ENCODE measurements around the gene GIN1. TPM values are rescaled to one million over a fixed set of nuclear protein-coding genes. Genes with fewer than 3 reads are reported as not detected.
A peak's percentile ranks its signal among the peaks of the same experiment; 100 is the strongest.

GIN1 gene
- total RNA-seq, 1 donor from 2014 or later: 5.0 TPM

GRCh38 chr5:103127292-103127817 lies 7.4 kb upstream of the GIN1 start:
- no peak for FAIRE-seq
- Histone ChIP-seq H3K36me3 (ENCODE audit: control insufficient read depth, insufficient read depth, low read length) (no peaks in the 10 kb centered on the region), H3K27me3 (ENCODE audit: control insufficient read depth, insufficient read depth, low read length) (no peaks in the 10 kb centered on the region), H3K4me3 (ENCODE audit: low read depth, low read length) (no peak overlapping the region)
- DNase-seq (ENCODE audit: low read depth): no peak
- no peak for TF ChIP-seq CTCF (IDR thresholded peaks at IDR 0.05; ENCODE audit: insufficient read depth, low read length, severe bottlenecking)

GRCh38 chr5:103126557-103126956 lies 6.6 kb upstream of the GIN1 start:
- FAIRE-seq: no peak
- no peaks in the 10 kb centered on the region for H3K36me3 ChIP-seq (ENCODE audit: control insufficient read depth, insufficient read depth, low read length)
- DNase-seq (ENCODE audit: low read depth): no peak
- H3K4me3 ChIP-seq (ENCODE audit: low read depth, low read length): no peak overlapping the region
- no peaks in the 10 kb centered on the region for H3K27me3 ChIP-seq (ENCODE audit: control insufficient read depth, insufficient read depth, low read length)
- TF ChIP-seq CTCF (IDR thresholded peaks at IDR 0.05; ENCODE audit: insufficient read depth, low read length, severe bottlenecking): no peak

GRCh38 chr5:103122242-103122641 lies 2.3 kb upstream of the GIN1 start:
- Histone ChIP-seq H3K4me3 (ENCODE audit: low read depth, low read length) (no peak overlapping the region), H3K36me3 (ENCODE audit: control insufficient read depth, insufficient read depth, low read length) (no peaks in the 10 kb centered on the region), H3K27me3 (ENCODE audit: control insufficient read depth, insufficient read depth, low read length) (no peaks in the 10 kb centered on the region)
- TF ChIP-seq CTCF (IDR thresholded peaks at IDR 0.05; ENCODE audit: insufficient read depth, low read length, severe bottlenecking): no peak
- FAIRE-seq: no peak
- no peak for DNase-seq (ENCODE audit: low read depth)

- FAIRE-seq (no peak), DNase-seq (ENCODE audit: low read depth) (peak; percentile 5)
- TF ChIP-seq CTCF (IDR thresholded peaks at IDR 0.05; ENCODE audit: insufficient read depth, low read length, severe bottlenecking): no peak
- Histone ChIP-seq H3K36me3 (ENCODE audit: control insufficient read depth, insufficient read depth, low read length) (no peaks in the 10 kb centered on the region), H3K27me3 (ENCODE audit: control insufficient read depth, insufficient read depth, low read length) (no peaks in the 10 kb centered on the region), H3K4me3 (ENCODE audit: low read depth, low read length) (peak overlapping the region; percentile 80)
Observed at GRCh38 chr5:103120607-103121200, 766 bp upstream of the GIN1 start.

- DNase-seq (ENCODE audit: low read depth) (peak; percentile 36), FAIRE-seq (no peak)
- peak overlapping the region; percentile 80 for H3K4me3 ChIP-seq (ENCODE audit: low read depth, low read length)
- no peaks in the 10 kb centered on the region for H3K27me3 ChIP-seq (ENCODE audit: control insufficient read depth, insufficient read depth, low read length)
- no peak for TF ChIP-seq CTCF (IDR thresholded peaks at IDR 0.05; ENCODE audit: insufficient read depth, low read length, severe bottlenecking)
- H3K36me3 ChIP-seq (ENCODE audit: control insufficient read depth, insufficient read depth, low read length): no peaks in the 10 kb centered on the region
Observed at GRCh38 chr5:103119070-103119764, 721 bp downstream of the GIN1 start.
